H1 (cell line): ENCODE results near the gene CANT1.

Experiments
- PHF8 ChIP-seq: fragments of 200-600 bp; sonication (generic); conservative IDR thresholded peaks from 2 replicates; pipeline ENCODE4 v1.7.1; 2012; ENCODE audit warnings: low read depth, mild to moderate bottlenecking, inconsistent platforms, low read length, moderate library complexity
- TF ChIP-seq, protein P1 (sequence below), 3 experiments: IDR thresholded peaks; 1 replicate in 2 of 3; 2 replicates in 1 of 3; pipeline versions ENCODE4 v1.5.1 to v1.6.1; 2011; ENCODE audit warnings: low read length in 3 of 3, mild to moderate bottlenecking in 3 of 3, inconsistent platforms in 2 of 3, low read depth in 1 of 3, moderate library complexity in 1 of 3; ENCODE audit not compliant: insufficient read depth in 1 of 3; ENCODE audit errors: control extremely low read depth in 1 of 3

DNA sequence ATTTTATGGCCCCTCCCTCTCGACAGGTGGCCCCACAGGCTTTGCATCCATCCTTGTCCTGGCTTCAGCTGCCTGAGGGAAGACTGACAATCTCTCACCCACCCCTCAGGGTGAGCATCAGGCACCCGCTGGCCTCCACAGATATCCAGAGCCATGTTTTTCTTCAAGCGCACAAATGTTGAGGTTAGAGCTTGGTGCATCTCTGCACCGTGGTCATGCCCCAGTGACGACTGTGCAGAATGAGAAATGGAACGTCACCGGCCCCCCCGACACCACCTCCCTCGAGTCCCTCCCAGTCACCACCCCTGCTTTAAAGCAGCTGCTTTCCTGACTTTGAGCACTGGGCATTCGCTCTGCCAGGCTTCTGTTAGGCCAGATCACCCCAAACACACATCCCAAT lies 64.6 kb downstream of the CANT1 start:
- TF ChIP-seq, protein P1, sequence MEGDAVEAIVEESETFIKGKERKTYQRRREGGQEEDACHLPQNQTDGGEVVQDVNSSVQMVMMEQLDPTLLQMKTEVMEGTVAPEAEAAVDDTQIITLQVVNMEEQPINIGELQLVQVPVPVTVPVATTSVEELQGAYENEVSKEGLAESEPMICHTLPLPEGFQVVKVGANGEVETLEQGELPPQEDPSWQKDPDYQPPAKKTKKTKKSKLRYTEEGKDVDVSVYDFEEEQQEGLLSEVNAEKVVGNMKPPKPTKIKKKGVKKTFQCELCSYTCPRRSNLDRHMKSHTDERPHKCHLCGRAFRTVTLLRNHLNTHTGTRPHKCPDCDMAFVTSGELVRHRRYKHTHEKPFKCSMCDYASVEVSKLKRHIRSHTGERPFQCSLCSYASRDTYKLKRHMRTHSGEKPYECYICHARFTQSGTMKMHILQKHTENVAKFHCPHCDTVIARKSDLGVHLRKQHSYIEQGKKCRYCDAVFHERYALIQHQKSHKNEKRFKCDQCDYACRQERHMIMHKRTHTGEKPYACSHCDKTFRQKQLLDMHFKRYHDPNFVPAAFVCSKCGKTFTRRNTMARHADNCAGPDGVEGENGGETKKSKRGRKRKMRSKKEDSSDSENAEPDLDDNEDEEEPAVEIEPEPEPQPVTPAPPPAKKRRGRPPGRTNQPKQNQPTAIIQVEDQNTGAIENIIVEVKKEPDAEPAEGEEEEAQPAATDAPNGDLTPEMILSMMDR (IDR thresholded peaks at IDR 0.05; ENCODE audit: control extremely low read depth in 1 of 3, insufficient read depth in 1 of 3, low read depth in 1 of 3, low read length in 3 of 3), result no peak
- no peak for TF ChIP-seq PHF8
